Osteocyte (in vitro differentiated cells): ENCODE results near the gene RRAS2. TPM values are rescaled to one million over a fixed set of nuclear protein-coding genes. Genes with fewer than 3 reads are reported as not detected.
A peak's percentile ranks its signal among the peaks of the same experiment; 100 is the strongest.
"Not testable (repeated sequence)": the region's sequence is repeated elsewhere in the genome, so short reads cannot be mapped to it uniquely, and the experiment has no call there.

Experiments
- DNase-seq: peaks from one replicate; pipeline ENCODE4 v3.0.0; 2021; ENCODE audit warnings: mixed read lengths; ENCODE audit not compliant: unreplicated experiment; ENCODE audit errors: extremely low spot score
- H3K27ac Mint-ChIP-seq: one replicate; pipeline ENCODE4 v1.8.0; 2021; ENCODE audit warnings: mild to moderate bottlenecking, mixed read lengths; ENCODE audit not compliant: unreplicated experiment
- H3K27me3 Mint-ChIP-seq: one replicate; pipeline ENCODE4 v1.8.0; 2021; ENCODE audit warnings: mixed read lengths; ENCODE audit not compliant: unreplicated experiment
- H3K36me3 Mint-ChIP-seq: one replicate; pipeline ENCODE4 v1.8.0; 2021; ENCODE audit warnings: mixed read lengths; ENCODE audit not compliant: unreplicated experiment
- H3K4me1 Mint-ChIP-seq: one replicate; pipeline ENCODE4 v1.8.0; 2021; ENCODE audit warnings: mixed read lengths; ENCODE audit not compliant: unreplicated experiment
- H3K4me3 Mint-ChIP-seq: one replicate; pipeline ENCODE4 v1.8.0; 2021; ENCODE audit warnings: mild to moderate bottlenecking, moderate library complexity, mixed read lengths; ENCODE audit not compliant: unreplicated experiment
- H3K9me3 Mint-ChIP-seq: one replicate; pipeline ENCODE4 v1.8.0; 2021; ENCODE audit warnings: mixed read lengths; ENCODE audit not compliant: unreplicated experiment
- long read RNA-seq: library from polyadenylated mRNA; unstranded; transcript quantifications from one replicate; pipeline ENCODE4 v2.0.0, GENCODE V29; 2021
- total RNA-seq: library from RNA; stranded (reverse); gene quantifications from 2 replicates; pipeline ENCODE4 v1.2.1, GENCODE V29; 2021
- TF ChIP-seq, protein P1 (sequence below): fragments of 200-600 bp; sonication (generic); IDR thresholded peaks from 2 replicates; pipeline ENCODE4 v1.5.0; 2021; ENCODE audit warnings: antibody characterized with exemption, mild to moderate bottlenecking, moderate library complexity

RRAS2 gene
- total RNA-seq = 91.8 and 95.7 TPM in 2 replicates
- long read RNA-seq, transcript RRAS2-203 (6 exons, 970 nt) = major isoform, 20 of 68 reads
- long read RNA-seq, transcript RRAS2-201 (6 exons, 1,516 nt) = minor isoform, 7 of 68 reads
- long read RNA-seq, partial matches to known transcripts = 9 of 68 reads
- long read RNA-seq, other reads (novel, unspliced or antisense) = 23 of 68 reads

DNA sequence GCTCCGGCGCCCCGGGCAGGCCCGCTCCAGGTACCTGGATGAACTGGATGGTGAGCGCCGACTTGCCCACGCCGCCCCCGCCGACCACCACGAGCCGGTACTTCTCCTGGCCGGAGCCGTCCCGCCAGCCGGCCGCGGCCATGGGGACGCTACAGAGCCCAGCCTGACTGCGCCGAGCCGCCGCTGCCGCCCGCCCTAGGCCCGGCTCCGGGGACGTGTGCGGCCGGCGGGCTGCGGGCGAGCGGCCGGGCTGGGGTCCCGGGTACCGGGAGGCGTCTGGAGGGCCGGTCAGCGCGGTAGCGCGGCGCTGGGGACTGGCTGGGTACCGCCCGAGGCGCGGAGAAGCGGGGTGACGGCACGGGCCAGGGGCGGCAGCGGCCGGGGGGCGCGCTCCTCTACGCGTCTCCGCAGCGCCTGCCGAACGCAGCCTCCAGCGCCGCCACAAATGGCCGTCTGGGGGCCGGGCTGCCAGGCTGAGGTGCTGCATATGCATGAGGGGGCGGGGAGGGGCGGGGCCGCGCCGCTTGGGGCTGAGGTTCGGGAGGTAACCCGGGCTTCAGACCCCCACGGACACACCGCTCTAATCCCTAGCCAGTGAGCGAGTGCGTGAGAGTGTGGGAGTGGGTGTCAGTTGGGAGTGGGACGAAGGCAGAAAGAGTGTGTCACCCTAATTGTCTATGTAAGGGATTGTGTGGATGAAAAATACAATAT is at the start of gene RRAS2:
RRAS2 (minus strand) TSS at position 455 of the 711 bp plus-strand sequence; CDS start at position 142, 313 bp downstream.
- H3K36me3 Mint-ChIP-seq = peaks cover 2% of the 10 kb centered on the region
- TF ChIP-seq, protein P1, sequence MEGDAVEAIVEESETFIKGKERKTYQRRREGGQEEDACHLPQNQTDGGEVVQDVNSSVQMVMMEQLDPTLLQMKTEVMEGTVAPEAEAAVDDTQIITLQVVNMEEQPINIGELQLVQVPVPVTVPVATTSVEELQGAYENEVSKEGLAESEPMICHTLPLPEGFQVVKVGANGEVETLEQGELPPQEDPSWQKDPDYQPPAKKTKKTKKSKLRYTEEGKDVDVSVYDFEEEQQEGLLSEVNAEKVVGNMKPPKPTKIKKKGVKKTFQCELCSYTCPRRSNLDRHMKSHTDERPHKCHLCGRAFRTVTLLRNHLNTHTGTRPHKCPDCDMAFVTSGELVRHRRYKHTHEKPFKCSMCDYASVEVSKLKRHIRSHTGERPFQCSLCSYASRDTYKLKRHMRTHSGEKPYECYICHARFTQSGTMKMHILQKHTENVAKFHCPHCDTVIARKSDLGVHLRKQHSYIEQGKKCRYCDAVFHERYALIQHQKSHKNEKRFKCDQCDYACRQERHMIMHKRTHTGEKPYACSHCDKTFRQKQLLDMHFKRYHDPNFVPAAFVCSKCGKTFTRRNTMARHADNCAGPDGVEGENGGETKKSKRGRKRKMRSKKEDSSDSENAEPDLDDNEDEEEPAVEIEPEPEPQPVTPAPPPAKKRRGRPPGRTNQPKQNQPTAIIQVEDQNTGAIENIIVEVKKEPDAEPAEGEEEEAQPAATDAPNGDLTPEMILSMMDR = no peak
- peak within 1 kb of the TSS; percentile 97 for H3K27ac Mint-ChIP-seq
- peaks cover 41% of the 10 kb centered on the region for H3K4me1 Mint-ChIP-seq
- no peaks in the 10 kb centered on the region for H3K27me3 Mint-ChIP-seq
- H3K4me3 Mint-ChIP-seq = peak within 1 kb of the TSS; percentile 93
- peak; percentile 90 for DNase-seq
- H3K9me3 Mint-ChIP-seq = no peaks in the 10 kb centered on the region

DNA sequence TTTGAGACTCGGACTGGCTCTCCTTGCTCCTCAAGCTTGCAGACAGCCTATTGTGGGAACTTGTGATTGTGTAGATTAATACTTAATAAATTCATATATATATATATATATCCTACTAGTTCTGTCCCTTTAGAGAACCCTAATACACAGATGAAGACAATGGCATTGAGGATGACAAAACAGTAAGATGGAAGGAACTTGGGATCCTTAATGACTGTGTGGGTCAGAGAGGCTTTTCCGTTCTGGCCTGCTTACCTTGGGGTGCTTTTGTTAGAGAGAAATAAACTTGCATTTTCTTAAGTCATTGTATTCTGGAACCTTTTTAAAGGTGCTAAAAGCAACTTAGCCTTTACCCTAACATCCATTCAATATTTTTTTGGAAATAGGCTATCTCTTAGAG is 49.6 kb upstream of the RRAS2 start:
- H3K36me3 Mint-ChIP-seq = no peaks in the 10 kb centered on the region
- DNase-seq = no peak
- H3K27me3 Mint-ChIP-seq = no peaks in the 10 kb centered on the region
- H3K4me1 Mint-ChIP-seq = peaks cover 34% of the 10 kb centered on the region
- H3K27ac Mint-ChIP-seq = no peak overlapping the region
- H3K9me3 Mint-ChIP-seq = no peaks in the 10 kb centered on the region
- TF ChIP-seq, protein P1 = no peak
- H3K4me3 Mint-ChIP-seq = no peak overlapping the region

DNA sequence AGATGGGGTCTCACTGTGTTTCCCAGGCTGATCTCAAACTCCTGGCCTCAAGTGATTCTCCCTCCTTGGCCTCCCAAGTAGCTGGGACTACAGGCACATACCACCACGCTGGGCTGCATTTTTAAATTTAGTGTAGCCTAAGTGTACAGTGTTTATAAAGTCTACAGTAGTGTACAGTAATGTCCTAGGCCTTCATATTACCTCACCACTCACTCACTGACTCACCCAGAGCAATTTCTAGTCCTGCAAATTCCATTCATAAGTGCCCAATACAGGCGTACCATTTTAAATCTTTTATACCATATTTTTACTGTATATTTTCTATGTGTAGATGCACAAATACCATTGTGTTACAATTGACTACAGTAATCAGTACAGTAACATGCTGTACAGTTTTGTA is 47.1 kb upstream of the RRAS2 start:
- not testable (repeated sequence) for DNase-seq, H3K4me3 Mint-ChIP-seq

DNA sequence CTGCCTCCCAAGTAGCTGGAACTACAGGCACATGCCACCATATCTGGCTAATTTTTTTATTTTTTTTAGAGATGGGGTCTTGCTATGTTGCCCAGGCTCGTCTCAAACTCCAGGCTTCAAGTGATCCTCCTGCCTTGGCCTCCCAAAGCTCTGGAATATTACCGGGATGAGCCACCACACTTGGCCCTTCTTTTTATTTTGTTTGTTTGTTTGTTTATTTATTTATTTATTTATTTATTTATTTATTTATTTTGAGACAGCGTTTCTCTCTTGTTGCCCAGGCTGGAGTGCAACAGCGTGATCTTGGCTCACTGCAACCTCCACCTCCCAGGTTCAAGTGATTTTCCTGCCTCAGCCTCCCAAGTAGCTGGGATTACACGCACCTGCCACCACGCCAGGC is 44.5 kb upstream of the RRAS2 start:
- H3K4me1 Mint-ChIP-seq, DNase-seq, H3K27ac Mint-ChIP-seq, H3K9me3 Mint-ChIP-seq, H3K27me3 Mint-ChIP-seq, H3K36me3 Mint-ChIP-seq, H3K4me3 Mint-ChIP-seq: not testable (repeated sequence)

More for the DNA sequence above, 47.1 kb upstream of the RRAS2 start:
- H3K9me3 Mint-ChIP-seq, H3K27me3 Mint-ChIP-seq, H3K36me3 Mint-ChIP-seq, H3K4me1 Mint-ChIP-seq, H3K27ac Mint-ChIP-seq: not testable (repeated sequence)

DNA sequence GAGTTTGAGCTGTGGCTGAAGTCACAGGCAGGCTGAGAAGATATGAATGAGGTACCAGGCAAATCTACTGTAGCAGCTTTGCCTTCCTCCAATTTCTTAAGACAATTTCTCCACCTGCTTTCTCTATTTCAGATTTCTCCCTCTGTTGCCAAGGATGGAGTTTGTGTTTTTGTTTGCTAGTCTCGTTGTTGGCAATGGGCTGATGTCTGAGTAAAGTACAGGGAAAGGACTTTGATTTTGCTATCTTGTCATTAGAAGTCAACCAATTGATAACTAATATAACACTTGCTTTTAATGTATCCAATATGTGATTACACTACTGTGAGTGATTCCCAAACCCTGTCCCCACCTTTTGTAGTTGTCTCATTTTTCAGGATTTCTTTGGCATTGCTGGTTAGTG is 40.1 kb upstream of the RRAS2 start:
- no peaks in the 10 kb centered on the region for H3K9me3 Mint-ChIP-seq
- TF ChIP-seq, protein P1 = no peak
- H3K27me3 Mint-ChIP-seq = no peaks in the 10 kb centered on the region
- peaks cover 6% of the 10 kb centered on the region for H3K4me1 Mint-ChIP-seq
- H3K4me3 Mint-ChIP-seq = no peak overlapping the region
- no peak for DNase-seq
- no peaks in the 10 kb centered on the region for H3K36me3 Mint-ChIP-seq
- H3K27ac Mint-ChIP-seq = no peak overlapping the region

DNA sequence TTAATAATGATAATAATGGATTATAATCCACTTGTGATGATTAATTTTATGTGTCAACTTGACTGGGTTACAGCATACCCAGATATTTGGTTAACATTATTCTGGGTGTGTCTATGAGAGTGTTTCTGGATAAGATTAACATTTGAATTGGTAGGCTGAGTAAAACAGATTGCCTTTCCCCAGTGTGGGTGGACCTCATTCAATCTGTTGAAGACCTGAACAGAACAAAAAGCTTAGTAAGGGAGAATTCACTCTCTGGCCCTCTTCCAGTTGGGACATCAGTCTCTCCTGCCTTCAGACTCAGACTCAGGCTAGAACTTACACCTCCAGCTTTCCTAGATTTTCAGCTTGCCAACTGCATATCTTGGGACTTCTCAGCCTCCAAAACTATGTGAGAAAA is 37.3 kb upstream of the RRAS2 start:
- Mint-ChIP-seq H3K27me3 (no peaks in the 10 kb centered on the region), H3K4me1 (peaks cover 7% of the 10 kb centered on the region), H3K36me3 (no peaks in the 10 kb centered on the region), H3K9me3 (no peaks in the 10 kb centered on the region), H3K27ac (no peak overlapping the region), H3K4me3 (no peak overlapping the region)
- TF ChIP-seq, protein P1 = no peak
- DNase-seq = no peak
